CMK (cell line): ENCODE results near the gene RRM2.

Experiments
- DNase-seq: peaks from one replicate; pipeline ENCODE4 v3.0.0-alpha.2; 2010; ENCODE audit warnings: low read depth

Gene RRM2

DNA sequence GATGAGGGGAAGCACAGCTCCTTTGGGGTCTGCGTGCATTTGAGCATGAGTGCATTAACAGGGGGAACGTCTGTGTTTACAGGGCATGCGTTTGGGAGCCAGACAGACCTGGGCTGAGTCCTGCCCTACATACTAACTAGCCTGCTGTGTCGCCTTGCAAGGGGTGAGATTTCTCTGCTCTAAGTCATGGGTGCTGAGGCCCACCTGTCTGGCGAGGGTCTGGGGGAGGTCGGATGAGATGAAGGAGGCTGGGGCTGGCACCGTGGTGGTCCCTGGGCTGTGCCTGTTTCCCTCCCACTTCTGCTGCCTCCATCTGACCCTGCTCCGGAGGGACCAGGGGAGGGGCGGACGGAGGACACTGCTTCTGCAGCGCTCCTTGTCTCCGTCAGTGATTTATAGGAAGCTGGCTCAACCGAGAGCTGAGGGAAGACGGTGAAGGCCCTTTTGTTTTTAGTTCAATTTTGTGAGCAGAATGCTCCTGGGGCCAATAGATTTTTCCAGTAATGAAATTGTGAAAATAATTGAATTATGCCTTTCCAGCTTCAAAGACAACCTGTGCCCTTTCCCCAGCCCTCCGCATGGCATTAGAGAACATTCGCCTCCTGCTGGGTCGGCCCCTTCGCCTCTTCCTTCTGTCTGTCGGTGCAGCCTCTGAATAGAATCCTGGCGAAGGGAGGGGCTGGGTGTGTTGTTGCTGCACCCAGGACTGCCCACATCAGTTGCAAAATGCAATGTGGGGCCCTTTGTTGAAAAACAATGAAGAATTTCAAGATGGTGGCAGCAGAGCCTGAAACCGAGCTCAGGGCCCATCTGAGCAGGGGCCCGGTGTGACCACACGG, 49.7 kb downstream of the RRM2 start:
- DNase-seq: no peak

DNA sequence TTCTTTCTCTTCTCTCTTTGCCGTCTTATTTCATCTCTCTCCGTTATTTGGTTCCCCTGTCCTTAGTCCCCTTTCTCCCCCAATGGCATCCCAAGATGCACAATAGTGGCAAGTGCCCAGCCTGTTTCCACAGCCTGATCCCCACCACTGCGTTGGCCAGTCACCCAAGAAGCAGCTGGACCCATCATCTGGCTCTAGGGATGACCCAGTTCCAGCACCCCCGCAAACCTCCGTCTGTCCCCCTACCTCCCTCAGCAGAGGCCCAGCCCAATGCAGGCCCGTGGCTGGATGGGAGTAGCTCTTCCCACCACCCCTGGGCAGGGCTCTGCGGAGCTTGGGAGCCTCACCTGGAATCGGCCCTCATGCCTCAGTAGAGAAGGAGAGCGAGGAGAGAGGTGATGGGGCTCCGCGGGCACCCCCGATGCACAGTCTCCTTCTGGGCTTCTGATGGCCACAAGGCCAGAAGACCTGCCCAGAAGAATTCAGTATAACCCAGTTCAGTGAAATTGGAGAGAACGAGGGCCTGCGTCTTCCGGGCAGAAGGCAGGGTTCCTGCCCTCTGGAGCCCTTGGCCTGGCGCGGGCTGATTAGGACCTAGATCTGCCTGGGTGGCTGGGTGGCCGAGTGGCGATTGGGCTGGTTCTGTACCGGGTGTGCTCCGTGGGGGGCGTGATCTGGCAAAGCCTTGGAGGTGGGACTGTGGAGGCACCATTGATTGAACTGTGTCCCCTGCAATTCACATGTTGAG, 50.9 kb downstream of the RRM2 start:
- no peak for DNase-seq

- DNase-seq: no peak
These were observed 51.6 kb downstream of the RRM2 start for GRCh38 chr2:10174173-10174572.

DNA sequence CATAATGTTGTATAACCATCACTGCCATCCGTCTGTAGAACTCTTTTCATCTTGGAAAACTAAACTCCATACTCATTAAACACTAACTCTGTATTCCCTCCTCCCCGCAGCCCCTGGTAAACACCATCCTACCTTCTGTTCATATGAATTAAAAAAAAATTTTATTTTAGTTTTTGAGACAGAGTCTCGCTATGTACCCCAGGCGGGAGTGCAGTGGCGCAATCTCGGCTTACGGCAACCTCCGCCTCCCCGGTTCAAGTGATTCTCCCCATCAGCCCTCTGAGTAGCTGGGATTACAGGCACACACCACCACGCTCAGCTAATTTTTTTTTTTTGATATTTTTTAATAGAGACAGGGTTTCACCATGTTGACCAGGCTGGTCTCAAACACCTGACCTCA, 52.9 kb downstream of the RRM2 start:
- DNase-seq: no peak

- DNase-seq: no peak
These were observed 56.2 kb downstream of the RRM2 start for GRCh38 chr2:10178751-10179150.

DNA sequence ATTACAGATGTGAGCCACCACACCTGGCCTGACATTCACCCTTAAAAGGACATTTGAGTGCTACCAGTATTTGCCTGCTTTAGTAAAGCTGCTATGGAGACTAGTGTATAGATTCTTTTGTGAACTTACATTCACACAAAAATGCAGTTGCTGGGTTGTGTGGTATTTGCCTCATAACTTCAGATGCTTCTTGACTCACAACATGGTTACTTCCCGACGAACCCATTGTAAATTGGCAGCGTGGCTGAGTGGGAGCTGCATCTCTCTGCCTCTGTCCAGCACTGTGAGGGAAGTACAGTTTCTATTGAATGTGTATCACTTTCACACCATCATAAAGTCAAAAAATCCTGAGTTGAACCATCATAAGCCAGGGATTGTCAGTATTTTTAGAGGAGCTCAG, 56.9 kb downstream of the RRM2 start:
- no peak for DNase-seq

DNA sequence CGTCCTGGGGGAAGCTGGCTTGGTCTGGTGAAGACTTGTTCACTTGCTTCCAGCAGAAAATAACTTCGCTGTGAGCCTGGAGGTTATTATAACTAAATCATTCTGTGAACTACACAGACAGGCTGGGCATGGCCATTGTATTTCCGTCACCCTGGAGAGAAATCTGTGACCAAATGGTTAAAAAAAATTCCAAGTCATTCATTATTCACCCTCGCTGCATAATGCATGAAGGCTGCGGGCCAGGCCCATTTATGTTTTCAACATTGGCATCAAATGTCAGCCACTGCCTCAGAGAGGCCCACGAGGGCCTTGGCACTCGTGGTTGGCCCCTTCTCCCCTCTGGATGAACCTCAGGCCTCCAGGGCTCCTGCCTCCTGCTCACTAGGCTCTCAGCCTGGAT, 57.7 kb downstream of the RRM2 start:
- no peak for DNase-seq
